Mesenteric fat pad (tissue), 1 donor: ENCODE results near the gene GREB1L. TPM values are rescaled to one million over a fixed set of nuclear protein-coding genes. Genes with fewer than 3 reads are reported as not detected.
"Not testable (repeated sequence)": the region's sequence is repeated elsewhere in the genome, so short reads cannot be mapped to it uniquely, and the experiment has no call there.

Experiments
- DNase-seq: peaks from one replicate; pipeline ENCODE4 v3.0.0-alpha.2; 2020; ENCODE audit warnings: low spot score
- long read RNA-seq: library from polyadenylated mRNA; unstranded; transcript quantifications from one replicate; pipeline ENCODE4 v2.0.0, GENCODE V29; 2020
- total RNA-seq: library from RNA; stranded (reverse); fragmentation: NEBNext Ultra II Directional; extraction: Animal tissue kit (Norgen Biotek cat#: 25700); gene quantifications from one replicate; pipeline ENCODE4 v1.2.1, GENCODE V29; 2021
- donor health status: DM: yes; HTN: yes; CAD: no.

GREB1L gene
- total RNA-seq, result 8.6 TPM
- long read RNA-seq, partial matches to known transcripts, result 1 of 10 reads
- long read RNA-seq, other reads (novel, unspliced or antisense), result 9 of 10 reads

DNA sequence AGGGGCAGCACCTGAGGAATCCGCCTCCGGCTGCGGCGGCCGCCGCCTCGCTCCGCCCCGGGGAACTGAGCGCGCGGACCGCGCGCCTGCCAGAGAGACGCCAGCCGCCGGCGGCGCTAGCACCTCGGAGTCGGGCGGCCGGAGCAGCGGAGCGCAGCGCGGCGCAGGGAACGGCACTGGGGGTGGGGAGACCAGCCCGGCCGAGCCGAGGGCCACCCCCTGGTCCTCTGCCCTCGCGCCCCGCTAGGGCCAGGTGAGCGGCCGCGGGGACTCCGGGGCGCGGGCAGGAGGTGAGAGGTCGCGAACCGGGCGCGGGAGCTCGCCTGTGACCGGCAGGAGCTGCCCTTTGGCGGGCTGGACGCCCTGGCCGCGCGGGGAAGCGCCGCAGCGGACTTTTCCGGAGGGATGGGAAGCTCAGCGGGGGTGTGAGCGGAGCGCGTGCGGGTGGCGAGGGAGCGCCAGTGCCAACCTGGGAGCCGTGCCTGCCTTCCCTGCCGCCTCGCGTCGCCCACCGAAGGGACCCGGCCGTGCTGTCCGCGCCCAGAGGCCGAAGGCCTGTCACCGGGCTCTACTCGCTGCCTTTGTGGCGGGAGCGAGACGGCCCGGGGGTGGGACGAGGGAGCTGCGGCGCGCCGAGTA lies at the start of gene GREB1L:
GREB1L (plus strand) TSS at position 92 of the 639 bp plus-strand sequence. CDS start 141,287 bp downstream, outside the sequence.
- no peak for DNase-seq

DNA sequence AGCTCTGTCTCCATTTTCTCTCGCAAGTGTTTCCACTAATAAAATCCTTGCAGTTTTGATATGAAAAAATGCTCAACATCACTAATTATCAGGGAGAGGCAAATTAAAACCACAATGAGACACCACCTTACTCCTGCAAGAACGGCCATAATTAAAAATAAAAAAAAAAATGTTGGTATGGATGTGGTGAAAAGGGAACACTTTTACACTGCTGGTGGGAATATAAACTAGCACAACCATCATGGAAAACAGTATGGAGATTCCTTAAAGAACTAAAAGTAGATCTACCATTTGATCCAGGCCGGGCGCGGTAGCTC lies 49.8 kb upstream of the GREB1L start:
- no peak for DNase-seq

DNA sequence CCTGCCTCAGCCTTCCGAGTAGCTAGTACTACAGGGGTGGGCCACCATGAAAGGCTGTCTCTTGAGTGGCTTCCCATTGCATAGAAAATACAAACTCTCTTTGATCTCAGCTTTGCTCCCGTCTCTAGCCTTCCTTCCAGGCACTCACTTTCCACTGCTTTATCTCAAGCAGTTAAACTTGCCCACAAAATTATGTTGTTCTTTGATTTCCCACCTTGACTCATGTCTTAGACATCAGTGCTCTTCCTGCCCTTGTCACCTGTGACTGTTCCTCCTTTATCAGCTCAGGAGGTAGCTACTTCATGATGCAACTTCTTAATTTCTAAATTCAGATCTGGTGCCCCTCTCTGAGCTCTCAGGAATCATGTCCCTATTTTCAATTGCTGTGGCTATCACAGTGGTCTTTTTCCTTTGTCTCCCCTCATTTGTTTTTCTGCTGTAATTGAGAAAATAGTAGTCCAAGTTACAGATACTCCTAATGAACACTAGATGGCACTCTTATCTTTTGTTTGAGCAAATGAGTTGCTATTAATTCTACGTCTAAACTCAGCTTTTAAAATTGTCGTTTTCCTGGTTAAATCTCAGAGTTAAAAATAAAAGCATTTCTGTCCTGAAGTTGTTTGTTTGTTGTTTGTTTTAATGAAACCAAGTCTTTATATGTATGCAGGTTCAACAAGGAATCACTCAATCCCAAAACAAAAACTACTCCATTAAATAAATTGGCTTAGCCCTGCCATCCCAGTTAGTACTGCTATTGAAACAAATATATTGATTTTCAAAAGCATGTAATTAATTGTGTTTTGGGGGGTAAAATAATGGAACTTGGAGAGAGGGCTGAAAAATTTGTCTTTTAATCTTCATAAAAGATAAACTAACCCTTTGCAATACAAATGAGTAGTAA lies 46.9 kb upstream of the GREB1L start:
- DNase-seq, result no peak

DNA sequence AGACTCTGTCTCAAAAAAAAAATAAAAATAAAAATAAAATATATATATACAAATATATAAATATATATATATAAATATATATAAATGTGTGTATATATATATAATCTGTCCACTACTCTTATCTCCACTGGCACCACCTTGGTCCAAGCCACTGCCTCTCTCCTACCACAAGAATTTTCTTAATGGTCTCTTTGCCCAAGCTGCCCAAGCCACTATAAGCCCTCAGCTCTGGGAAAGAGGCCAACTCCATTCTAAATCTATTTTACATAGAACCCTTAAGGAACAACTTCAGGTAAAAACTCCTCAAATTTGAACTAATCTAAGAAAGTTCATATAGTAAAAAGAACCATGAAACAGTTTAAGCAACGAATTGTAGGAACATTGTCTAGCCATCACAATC lies 45.6 kb upstream of the GREB1L start:
- DNase-seq, result no peak

DNA sequence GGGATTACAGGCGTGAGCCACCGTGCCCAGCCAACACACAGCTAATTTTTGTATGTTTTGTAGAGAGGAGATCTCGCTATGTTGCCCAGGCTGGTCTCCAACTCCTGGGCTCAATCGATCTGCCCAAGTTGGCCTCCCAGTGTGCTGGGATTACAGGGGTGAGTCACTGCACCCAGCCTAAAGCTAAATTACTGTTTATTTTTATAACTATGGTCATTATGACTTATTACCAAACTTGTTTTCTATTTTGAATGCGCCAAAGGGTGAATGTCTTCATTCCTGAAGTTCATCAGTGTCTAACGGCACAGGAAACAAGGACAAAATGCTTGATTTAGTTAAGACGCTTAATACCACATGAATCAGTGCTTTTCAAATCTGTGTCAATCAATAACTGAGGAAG lies 38.9 kb upstream of the GREB1L start:
- DNase-seq, result no peak

DNA sequence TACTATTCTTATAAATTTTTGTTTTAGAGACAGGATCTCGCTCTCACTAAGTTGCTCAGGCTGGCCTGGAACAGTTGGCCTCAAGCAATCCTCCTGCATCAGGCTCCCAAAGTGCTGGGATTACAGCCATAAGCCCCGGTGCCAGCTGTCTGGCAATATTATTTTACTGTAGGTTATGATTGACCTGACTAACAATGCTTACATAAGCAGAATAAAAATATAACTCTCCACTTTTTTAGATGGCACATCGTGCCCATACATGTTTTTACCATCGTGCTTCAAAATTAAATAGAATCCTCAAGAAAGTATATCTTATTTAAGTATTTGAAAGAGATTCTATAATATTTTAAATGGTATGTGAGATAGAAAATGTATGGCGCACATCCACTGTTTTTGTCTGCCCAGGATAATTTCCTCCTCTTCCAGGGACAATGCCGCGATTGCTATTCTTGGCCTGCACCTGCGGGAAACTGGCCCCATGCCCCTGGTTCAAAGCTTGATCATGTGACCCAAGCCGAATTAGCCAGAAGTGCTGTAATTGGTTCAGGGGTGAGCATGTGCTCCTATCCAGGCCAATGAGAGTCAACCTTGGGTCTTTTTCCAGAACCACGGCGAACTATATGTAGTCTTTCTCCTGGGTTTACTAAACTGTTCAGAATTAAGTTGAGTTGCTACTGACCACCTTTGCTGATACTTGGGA lies 38.3 kb upstream of the GREB1L start:
- DNase-seq, result no peak

DNA sequence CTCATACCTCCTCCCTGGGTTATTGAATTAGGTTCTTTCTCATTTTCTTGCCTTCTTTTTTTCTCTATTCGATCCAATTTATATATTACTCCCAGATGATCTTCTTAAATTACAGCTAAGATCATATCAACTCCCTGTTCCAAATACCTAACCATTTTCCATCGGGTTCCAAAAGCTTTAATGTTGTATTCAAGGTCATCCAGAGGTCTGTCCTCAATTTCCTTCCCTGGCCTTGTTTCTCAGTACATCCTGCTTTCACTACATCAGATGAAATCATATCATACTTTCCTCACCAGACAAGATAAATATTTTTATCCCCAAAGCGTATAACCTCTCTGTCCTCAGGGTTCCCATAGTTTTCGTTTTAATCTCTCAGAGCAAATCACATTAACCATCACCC lies 36.3 kb upstream of the GREB1L start:
- no peak for DNase-seq

DNA sequence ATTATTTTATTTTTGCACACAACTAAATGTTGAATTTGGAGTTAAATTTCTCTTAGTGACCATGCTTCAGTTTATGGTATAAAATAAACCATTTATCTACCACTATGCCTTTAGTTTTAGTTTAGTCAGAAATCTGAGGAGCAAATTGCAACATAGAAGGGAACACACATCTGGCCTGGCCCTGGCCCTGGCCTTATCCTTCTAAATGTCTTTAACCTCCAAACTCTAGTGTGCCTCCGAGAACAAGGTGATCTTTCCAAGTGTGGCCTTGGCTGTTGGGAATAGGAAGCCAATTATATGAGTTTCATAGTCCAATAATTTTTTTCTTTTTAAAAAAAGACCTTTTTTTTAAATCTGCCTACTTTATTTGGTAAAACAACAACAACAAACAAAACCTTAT lies 31.8 kb upstream of the GREB1L start:
- DNase-seq, result no peak

DNA sequence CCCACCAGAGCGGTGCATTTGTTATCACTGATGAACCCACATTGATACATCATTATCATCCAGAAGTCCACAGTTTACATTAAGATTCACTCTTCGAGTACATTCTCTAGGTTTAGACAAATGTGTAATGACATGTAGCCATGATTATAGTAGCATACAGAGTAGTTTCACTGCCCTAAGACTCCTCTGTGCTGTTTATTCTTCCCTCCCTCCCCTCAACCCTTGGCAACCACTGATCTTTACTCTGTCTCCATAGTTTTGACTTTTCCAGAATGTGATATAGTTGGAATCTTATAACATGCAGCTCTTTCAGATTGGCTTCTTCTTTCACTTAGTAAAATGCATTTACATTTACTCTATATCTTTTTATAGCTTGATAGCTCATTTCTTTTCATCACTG lies 31.2 kb upstream of the GREB1L start:
- no peak for DNase-seq

DNA sequence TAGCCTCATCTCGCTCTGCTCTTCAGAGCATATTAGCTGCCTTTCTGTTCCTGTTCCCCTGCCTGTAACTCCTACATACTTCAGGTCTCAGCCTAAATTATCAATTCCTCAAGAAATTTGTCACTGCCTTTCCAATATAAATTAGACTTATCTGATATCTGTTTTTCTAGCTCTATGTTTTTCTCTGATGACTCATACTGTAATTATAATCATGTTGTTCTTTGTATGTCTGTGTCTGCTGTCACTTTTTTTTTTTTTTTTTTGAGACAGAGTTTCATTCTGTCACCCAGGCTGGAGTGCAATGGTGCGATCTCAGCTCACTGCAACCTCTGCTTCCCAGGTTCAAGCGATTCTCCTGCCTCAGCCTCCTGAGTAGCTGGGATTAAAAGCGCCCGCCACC lies 27.6 kb upstream of the GREB1L start:
- not testable (repeated sequence) for DNase-seq

DNA sequence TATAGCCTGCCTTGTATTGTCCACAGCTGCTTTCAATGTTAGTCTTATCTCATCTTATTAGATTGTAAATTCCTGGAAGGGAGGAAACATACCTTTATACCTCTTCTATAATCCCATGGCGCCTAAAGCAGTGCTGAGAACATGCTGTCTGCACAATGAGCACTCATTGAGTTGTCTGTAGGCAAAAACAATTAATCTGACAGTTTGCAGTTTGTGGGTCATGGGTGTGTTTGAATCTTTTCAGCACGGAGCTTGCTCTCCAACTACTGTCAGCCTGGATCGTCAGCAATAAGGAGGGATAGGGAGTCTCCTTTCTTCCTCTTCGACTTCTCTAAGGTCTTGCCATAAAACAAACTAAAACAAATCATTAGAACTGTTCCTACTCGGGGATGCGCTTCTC lies 26.5 kb upstream of the GREB1L start:
- no peak for DNase-seq

DNA sequence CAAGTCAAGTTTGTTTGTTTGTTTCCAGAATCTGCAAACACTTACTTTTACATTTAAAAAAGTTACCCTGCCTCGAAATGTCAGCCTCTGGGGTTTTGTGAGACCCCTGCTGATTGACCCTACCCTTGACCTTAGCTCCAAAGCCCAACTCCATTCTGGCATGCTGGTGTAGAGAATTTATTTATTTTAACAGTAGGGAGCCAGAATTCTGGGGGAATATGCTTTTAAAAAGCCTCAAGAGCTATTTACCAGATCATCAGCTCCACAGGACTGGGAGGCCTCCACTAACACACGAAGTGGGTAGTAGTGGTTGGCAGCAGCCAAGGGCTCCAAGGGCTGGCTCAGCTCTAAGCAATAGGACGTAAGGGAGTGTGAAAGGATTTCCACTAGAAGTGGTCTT lies 23.2 kb upstream of the GREB1L start:
- no peak for DNase-seq

DNA sequence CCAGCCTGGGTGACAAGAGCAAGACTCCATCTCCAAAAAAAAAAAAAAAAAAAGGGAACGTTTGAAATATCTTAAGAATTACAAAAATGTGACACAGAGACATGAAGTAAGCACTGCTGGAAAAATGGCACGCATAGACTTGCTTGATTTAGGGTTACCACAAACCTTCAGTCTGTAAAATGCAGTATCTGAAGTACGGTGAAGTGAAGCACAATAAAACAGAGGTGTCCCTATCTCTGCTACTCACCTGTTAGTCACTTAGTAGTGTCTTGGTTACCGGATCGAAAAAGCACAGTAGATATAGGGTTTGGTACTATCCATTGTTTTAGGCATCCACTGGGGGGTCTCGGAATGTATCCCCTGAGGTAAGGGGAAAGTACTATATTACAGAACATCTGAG lies 11.6 kb upstream of the GREB1L start:
- no peak for DNase-seq

DNA sequence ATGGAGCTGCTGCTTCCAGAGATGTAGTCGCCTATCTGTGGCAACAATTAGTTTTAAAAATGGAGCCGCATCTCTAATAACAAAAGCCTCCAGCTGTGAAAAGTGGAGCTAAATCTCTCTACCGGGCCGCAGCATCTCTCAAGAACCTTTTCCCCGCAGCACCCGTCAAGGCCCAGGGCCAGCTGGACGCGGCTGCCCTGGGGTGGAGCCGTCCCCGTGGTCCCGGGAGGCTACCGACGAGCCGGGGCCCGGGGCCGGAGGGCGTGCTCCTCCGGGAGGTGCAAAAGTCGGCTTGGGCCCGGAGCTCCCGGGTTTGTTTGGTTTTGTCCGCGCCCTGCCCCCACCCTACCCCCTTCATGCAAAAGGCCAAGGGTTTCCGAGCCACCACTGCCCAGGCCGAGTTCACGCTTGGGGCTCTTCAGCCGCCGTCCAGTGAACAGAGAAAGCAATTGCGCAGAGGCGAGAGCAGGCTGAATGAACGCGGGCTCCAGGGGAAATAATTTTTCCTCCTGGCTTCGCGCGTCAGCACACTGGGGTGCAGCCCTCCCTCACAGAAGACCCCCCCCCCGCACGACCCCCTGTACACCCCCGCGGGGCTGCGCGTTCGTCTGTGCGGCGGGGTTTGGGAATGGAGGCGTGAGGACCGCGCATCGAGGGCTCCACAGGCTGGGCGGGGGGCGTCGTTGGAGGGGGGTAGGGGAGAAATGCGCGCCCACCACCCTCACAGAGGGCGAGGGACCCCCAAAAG lies 557 bp upstream of the GREB1L start:
- DNase-seq, result no peak

DNA sequence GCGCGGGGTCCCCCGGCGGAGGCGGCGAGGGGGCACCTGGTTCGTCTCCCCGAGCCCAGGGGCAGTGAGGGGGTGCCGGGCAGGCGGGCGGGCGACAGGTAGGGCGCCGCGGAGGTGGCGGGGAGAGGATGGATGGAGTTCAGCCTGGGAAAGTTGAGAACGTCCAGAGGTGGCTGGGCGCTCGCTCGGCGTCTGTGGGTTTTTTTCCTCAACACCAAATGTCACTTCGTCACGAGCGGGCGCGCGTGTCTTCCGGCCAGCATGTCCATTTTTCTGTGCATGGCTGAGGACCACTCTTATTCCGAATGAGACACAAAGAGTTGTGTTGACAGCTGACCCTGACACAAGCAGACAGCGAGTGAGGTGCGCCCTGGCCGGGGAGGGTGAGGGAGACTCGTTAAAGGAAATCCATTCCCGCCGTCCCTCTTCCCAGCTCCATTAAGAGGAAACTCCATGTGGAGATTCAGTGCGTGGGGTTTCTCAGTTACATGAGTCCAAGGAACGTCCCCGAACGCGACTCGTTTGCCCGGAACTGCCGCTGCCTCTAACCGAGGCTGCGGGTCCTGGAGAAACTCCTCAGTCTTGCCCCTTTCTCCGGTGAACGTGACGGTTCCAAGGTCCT lies 859 bp downstream of the GREB1L start:
- no peak for DNase-seq

DNA sequence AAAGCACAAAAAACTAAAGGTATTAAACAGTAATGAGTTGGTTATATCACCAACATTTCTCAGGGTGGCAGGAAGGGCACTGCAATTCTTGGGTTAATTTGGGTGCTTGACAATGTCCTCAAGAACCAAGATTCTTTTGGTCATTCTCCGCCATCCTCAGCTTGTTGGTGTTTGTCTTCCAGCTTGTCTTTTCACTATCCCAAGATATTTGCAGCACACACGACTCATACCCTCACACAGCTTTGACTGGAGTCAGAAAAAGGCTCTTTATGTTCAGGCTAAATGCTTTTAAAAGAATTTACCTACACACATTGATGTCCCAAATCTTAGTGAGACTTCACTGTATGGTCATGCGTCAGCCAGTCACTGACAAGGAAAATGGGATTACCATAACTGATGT lies 12.5 kb downstream of the GREB1L start:
- no peak for DNase-seq

DNA sequence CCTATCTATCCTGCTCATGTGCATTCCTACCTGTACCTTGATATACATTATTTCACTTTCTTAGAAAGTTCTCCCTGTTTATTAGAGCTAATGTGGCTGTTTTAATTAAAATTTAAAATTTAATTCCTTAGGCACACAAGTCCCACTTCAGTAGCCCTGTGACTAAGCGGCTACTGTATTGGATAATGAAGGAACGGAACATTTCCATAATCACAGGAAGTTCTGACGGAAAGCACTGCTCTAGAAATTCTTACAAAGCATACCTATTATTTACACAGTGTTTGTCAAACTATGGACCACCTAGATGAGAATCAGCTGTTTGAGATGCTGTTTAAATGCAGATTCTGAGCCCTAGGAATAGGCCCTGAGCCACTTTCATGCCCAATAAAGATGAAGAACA lies 13.2 kb downstream of the GREB1L start:
- DNase-seq, result no peak

DNA sequence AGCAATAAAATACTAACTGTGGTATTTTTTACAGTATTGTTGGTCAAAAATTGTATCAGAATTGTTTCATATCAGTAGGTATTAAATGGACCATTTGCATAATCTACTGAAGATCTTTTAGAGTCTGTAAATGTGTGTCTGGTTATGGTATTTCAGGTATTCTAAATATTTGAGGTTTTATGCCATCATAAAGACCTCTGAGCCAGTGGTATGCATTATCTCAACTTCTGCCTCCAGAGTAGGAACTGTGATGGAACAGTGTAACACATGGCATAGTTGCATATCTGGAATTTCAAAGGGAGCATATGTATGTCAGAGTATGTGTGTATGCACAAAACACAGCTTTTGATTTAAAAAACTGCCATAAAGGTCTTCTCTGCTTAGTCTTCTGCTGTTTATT lies 15.4 kb downstream of the GREB1L start:
- no peak for DNase-seq

DNA sequence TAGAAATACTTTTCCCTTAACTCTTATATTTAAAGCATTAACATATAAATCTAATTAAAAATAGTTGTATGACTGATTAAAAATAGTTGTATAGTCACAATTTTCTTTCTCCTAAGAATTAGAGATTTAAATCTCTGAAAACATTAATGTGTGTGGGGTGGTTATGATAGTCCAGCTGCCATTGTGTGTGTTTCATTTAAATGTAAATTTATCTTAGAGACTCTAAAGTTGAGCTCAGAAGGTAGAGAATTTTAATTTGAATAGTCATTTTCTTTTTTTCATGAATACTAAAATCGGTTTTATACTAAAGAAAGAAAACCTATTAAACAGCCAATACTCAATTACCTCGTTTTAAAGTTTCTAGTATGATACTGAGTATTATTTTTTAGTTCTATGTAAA lies 18.6 kb downstream of the GREB1L start:
- no peak for DNase-seq

DNA sequence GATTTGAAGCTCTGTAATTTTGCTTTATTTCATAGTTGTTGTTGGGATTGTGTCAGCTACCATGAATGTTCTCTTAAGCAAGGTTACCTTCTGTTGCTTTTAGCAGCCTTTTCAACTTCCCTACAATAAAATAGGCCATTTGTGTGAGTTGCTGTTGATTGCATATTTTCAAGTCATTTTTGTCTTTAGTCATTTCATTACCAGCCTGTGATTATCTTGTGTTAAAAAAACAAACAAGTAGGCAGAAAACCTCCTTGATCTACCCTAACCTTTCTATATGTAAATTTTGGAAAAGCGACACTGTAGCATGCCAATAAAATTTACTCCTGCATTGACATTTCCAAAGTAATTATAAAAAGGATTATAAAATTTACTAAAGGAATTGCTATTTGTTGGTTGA lies 19.3 kb downstream of the GREB1L start:
- DNase-seq, result no peak

DNA sequence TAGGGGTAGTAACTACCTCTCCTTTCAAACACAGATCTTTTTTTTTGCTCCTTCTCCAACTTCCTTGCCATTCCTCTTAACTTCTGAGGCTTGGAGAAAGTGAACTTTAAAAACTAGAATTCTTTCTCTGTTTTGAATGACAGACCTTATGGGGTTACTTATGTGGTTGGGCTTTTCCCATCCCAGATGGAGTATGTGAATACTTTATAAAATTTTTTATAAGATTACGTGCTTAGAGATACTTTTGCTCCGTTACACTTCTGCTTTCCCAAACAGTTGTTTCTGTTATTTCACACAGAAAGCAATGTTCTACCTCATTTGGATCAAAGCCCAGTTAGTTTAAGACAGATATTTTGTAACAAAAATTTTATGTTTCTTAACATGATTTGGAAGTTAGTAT lies 20.2 kb downstream of the GREB1L start:
- no peak for DNase-seq
